K562 (cell line): ENCODE measurements around the gene LRRC57.
A peak's percentile ranks its signal among the peaks of the same experiment; 100 is the strongest.

ENCODE experiments used
- BCL6 ChIP-seq: fragments of 250-450 bp; sonication (Bioruptor Pico); IDR thresholded peaks from 2 replicates; pipeline ENCODE4 v1.4.0; 2020
- CEBPB ChIP-seq: fragments of 450-650 bp; IDR thresholded peaks from 2 replicates; pipeline ENCODE4 v1.6.1; 2016; ENCODE audit warnings: missing genetic modification characterization, missing compliant biosample characterization
- EP300 ChIP-seq: IDR thresholded peaks from 2 replicates; pipeline ENCODE4 v1.6.1; 2012; ENCODE audit warnings: low read length, improper control_type of control experiment
- JUNB ChIP-seq: fragments of 450-650 bp; formaldehyde crosslinking; conservative IDR thresholded peaks from 2 replicates; pipeline ENCODE4 v1.4.0; 2020; ENCODE audit warnings: mild to moderate bottlenecking
- NFIC ChIP-seq: fragments of 450-650 bp; IDR thresholded peaks from 2 replicates; pipeline ENCODE4 v1.6.1; 2017; ENCODE audit warnings: mild to moderate bottlenecking, inconsistent platforms
- SMARCC2 ChIP-seq: fragments of 450-650 bp; IDR thresholded peaks from 2 replicates; pipeline ENCODE4 v1.6.1; 2017; ENCODE audit warnings: antibody characterized with exemption, moderate library complexity, mild to moderate bottlenecking, low read depth
- TCF3 ChIP-seq: sonication (generic); formaldehyde crosslinking; IDR thresholded peaks from 2 replicates; pipeline ENCODE4 v1.4.0; 2020; ENCODE audit warnings: mild to moderate bottlenecking, missing genetic modification reagents
- ZNF274 ChIP-seq: IDR thresholded peaks from 2 replicates; pipeline ENCODE4 v1.6.1; 2011; ENCODE audit warnings: low read depth, mild to moderate bottlenecking, low read length, moderate library complexity, borderline replicate concordance
- TF ChIP-seq, protein P1 (sequence below), 3 experiments: IDR thresholded peaks in 2 of 3; conservative IDR thresholded peaks in 1 of 3; 2 replicates each; pipeline ENCODE4 v1.5.1; 2011 to 2012; ENCODE audit warnings: low read length in 3 of 3, mild to moderate bottlenecking in 3 of 3, control low read depth in 2 of 3, improper control_type of control experiment in 1 of 3, inconsistent platforms in 1 of 3, low read depth in 1 of 3, mixed read lengths in 1 of 3, moderate library complexity in 1 of 3; ENCODE audit not compliant: insufficient read depth in 2 of 3
- TF ChIP-seq, protein P2 (sequence below): sonication (generic); formaldehyde crosslinking; IDR thresholded peaks from 2 replicates; pipeline ENCODE4 v1.5.0; 2020; ENCODE audit warnings: missing genetic modification reagents
- TF ChIP-seq, protein P3 (sequence below): sonication (generic); formaldehyde crosslinking; IDR thresholded peaks from 2 replicates; pipeline ENCODE4 v1.8.0; 2023; ENCODE audit warnings: mild to moderate bottlenecking, missing genetic modification reagents

DNA sequence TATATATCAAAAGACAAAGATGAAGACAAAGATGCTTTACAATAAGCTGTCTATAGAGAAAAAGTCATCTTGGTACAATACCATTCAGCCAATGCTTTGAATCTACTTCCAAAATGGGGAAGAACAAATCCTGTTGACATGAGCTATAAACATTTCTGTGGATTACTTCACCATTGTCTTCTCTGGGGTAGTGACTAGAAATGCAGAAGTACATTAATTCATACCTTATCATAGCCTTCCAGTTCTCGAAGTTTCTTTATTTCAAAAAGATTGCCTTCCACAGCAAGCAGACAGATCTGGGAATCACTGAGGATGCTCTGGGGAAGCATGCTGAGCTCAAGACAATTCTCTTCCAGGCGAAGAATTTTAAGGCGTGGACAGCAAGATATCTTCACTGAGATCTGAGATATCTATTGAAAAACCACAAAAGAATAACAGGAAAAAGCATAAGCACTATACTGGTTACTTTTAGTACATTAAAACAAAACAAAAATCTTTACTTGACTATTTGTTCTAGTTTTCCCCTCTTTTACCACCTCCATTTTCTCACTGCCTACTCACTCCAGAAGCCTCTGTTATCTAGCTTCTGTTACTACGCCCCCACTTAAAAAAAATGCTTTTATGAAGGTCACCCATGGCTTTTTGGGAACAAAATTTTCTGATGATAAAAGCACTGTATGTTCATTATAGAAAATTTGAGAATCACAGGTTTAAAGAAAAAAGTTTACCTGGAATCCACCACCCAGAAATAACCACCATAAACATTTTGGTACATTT, 3.6 kb downstream of the LRRC57 start:
- TF ChIP-seq NFIC = no peak
- 0 out of 2 replicates have a peak, but pooled peaks have one; percentile 19 for TF ChIP-seq TCF3 (CRISPR knock-in tag)
- TF ChIP-seq, protein P1, sequence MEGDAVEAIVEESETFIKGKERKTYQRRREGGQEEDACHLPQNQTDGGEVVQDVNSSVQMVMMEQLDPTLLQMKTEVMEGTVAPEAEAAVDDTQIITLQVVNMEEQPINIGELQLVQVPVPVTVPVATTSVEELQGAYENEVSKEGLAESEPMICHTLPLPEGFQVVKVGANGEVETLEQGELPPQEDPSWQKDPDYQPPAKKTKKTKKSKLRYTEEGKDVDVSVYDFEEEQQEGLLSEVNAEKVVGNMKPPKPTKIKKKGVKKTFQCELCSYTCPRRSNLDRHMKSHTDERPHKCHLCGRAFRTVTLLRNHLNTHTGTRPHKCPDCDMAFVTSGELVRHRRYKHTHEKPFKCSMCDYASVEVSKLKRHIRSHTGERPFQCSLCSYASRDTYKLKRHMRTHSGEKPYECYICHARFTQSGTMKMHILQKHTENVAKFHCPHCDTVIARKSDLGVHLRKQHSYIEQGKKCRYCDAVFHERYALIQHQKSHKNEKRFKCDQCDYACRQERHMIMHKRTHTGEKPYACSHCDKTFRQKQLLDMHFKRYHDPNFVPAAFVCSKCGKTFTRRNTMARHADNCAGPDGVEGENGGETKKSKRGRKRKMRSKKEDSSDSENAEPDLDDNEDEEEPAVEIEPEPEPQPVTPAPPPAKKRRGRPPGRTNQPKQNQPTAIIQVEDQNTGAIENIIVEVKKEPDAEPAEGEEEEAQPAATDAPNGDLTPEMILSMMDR (IDR thresholded peaks at IDR 0.05 in 2 of 3, conservative IDR thresholded peaks at IDR 0.05 in 1 of 3; ENCODE audit: insufficient read depth in 2 of 3, low read depth in 1 of 3, low read length in 3 of 3) = no peak
- TF ChIP-seq SMARCC2 = no peak
- TF ChIP-seq BCL6 = no peak
- TF ChIP-seq, protein P2, sequence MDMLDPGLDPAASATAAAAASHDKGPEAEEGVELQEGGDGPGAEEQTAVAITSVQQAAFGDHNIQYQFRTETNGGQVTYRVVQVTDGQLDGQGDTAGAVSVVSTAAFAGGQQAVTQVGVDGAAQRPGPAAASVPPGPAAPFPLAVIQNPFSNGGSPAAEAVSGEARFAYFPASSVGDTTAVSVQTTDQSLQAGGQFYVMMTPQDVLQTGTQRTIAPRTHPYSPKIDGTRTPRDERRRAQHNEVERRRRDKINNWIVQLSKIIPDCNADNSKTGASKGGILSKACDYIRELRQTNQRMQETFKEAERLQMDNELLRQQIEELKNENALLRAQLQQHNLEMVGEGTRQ (CRISPR knock-in tag) = no peak
- no peak for TF ChIP-seq ZNF274
- TF ChIP-seq EP300 = no peak
- TF ChIP-seq CEBPB (tag) = no peak
- no peak for TF ChIP-seq JUNB (CRISPR knock-in tag)
- TF ChIP-seq, protein P3, sequence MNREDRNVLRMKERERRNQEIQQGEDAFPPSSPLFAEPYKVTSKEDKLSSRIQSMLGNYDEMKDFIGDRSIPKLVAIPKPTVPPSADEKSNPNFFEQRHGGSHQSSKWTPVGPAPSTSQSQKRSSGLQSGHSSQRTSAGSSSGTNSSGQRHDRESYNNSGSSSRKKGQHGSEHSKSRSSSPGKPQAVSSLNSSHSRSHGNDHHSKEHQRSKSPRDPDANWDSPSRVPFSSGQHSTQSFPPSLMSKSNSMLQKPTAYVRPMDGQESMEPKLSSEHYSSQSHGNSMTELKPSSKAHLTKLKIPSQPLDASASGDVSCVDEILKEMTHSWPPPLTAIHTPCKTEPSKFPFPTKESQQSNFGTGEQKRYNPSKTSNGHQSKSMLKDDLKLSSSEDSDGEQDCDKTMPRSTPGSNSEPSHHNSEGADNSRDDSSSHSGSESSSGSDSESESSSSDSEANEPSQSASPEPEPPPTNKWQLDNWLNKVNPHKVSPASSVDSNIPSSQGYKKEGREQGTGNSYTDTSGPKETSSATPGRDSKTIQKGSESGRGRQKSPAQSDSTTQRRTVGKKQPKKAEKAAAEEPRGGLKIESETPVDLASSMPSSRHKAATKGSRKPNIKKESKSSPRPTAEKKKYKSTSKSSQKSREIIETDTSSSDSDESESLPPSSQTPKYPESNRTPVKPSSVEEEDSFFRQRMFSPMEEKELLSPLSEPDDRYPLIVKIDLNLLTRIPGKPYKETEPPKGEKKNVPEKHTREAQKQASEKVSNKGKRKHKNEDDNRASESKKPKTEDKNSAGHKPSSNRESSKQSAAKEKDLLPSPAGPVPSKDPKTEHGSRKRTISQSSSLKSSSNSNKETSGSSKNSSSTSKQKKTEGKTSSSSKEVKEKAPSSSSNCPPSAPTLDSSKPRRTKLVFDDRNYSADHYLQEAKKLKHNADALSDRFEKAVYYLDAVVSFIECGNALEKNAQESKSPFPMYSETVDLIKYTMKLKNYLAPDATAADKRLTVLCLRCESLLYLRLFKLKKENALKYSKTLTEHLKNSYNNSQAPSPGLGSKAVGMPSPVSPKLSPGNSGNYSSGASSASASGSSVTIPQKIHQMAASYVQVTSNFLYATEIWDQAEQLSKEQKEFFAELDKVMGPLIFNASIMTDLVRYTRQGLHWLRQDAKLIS (CRISPR knock-in tag) = no peak
